NCI-H128 (cell line): Measurements from ENCODE around the gene COL4A2.

ENCODE experiments used
- DNase-seq: peaks from one replicate; lab custom pipeline; 2025; ENCODE audit not compliant: unreplicated experiment; lab: John Stamatoyannopoulos, UW

Gene COL4A2

DNA sequence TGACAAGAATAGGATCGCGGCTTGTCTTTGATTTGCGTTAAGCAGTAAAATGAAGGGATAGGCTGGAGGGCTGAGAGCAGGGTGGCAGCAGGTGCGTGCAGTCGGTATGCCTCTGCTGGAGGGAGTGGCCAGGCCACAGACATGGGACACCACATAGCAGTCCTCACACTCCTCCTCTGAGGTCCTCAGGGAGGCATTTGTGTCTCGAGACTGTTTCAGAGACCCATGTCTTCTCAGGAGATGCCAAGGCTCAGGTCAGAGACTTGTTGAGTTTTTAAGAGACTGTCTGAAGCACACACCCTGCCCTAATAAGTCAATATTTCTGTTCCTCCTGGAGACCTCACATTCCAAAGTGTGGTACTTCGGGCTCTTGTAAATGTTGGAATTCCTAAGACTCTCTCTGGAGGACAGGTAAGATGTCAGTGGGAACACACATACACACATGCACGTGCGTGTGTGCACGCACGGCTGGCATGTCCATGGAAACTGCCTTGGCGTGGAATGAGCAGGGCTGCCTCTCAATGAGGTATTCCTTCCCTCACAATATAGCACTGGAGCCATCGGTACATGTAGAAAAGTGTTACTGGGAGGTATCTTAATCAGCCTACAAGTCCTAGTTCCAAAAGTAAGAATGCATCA is 46.4 kb downstream of the COL4A2 start:
- DNase-seq, result no peak

DNA sequence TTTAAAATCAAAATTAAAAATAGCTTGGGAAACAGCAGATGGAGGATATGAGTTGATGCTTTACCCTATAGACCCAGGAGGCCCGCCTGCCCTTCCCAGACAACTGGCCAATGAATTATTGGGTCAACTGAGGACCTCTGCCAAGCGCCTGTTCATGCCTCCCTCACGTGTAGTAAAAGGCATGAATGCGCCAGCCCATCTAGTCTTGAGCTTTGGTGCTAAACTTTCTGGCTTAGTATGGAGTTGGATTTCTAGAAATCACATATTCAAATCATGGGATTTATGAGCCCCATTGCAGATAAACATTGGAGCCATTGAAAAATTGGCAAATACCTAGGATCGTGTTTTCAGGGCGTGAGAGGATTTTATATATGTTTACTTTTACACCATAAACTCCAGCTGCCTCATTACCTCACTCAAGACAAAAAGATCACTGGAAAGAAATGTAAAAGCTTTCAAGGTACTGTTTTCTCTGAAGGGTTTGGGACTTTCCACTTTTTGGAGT is 47.1 kb downstream of the COL4A2 start:
- DNase-seq, result no peak

DNA sequence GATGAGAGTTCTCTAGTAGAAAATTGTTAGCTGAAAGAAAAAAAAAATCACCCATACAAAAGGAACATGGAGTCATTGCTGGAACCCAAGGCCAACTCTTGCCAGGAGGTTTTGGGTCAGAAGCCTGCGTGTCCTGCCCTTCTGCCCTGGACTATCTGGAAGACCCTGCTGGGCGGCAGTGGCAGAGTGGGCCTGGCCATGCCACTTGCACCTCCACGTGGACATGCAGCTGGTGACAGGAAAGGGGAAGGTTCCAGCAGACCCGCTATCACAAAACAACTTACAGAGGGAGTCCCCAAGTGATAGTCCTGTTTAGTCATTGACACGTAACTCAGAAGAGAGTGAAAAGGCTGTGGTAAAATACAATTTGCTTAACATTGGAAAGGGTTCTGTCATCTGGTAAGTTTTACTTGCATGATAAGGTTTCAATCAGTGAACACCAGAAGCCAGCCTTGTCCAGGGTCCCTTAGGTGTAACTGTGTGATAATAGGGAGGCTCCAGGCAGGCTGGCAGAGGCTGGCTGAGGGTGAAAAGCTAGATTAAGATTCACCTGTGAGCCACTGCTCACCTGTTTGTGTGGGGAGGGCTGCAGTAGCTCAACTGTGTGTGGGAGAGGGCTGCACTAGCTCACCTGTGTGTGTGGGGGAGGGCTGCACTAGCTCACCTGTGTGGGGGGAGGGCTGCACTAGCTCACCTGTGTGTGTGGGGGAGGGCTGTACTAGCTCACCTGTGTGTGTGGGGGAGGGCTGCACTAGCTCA is 47.8 kb downstream of the COL4A2 start:
- DNase-seq, result no peak

DNA sequence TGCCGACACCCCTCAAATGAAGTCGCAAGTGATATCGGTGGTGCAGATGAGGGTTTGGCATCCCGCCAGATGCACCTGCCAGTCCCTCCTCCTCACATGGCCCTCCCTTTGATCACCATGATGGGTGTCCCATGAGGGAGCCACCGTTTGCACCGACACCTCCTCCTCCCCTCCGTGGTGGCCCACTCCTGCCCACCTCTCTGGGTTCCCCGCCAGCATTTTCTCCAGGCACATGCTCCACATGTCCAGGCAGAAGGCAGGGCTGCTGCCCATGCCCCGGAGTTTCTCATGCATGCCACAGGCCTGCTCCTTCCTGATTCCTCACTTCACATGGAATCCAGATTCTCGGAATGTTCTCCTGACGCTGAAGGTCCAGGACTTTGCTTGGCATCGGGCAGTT is 49.3 kb downstream of the COL4A2 start:
- DNase-seq, result no peak

DNA sequence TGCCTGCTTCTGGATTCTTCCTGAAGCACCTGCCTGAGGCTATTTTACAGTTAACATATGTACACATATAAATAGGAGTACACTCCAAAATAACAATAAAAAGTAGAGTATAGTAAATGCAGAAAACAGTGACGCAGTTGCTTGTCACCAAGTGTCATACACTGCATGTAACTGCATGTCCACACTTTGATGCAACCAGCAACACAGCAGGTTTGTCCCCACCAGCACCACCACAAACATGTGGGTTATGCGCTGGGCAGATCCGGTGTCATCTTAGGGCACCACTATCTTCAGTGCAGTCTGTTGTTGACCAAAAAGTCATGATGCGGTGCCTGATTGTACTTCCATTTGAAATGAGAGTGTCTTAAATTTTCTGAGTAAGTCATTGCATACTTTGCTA is 51.3 kb downstream of the COL4A2 start:
- no peak for DNase-seq

DNA sequence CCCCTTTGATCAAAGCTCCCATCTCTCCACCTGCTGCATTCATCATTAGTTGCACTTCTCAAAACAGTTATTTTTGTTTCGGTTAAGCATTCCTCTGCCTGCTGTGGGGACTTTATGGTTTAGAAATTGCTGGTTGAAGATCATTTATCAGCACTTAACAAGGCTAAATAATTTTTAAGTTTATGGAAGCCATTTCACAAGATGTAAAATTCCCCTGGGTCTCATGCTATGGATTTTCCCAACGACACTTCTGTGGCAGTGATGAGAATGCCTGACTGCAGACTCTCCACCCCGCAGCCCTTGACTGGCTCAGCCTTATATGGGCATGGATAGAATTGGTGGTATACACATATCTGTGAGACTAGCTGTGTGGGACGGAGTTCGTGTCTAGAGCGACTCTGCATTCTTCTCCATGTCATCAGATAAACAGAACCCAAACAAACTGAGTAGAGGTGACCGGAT is 52.8 kb downstream of the COL4A2 start:
- DNase-seq, result no peak

DNA sequence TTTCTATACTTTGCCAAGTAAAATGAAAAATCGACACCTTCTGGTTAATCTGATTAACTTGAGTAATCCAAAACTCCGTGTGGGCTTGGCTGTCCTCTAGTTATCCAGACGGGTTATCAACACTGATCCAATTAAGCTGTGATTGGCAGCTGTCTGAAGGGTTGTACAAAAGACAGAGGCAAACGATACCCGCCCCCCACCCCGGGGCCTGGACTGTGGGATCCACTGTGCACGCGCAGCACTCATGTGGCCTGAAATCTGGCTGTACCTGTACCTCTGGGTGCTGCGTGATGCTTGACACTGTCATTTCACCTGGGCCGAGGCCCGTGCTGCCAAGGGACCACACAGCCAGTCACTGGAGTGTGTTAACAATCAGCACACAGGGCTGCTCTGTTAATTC is 53.5 kb downstream of the COL4A2 start:
- no peak for DNase-seq

DNA sequence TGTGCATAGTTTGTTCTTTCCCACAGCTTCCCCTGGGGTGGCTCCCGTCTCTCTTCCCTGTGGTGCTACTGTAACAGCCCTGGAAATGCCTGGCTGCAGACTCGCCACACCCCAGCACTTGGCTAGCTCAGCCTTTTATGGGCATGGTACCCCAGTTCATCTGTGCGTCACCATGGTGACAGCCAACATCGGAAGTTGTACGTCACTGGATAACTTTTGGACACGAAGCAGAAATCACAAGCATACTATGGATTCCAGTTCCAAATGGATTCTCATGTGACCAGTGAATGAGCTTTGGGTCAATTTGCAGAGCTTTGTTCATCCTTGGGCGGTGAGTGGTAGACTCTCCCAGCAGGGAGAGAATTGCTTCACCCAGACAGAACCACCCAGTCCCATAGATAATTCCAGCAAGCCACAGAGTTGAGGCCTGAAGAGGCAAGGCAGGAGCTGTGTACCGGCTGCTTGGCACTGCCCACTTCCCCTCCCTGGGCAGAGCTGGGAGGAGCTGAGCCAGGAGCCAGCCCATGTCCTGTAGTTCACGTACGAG is 54.4 kb downstream of the COL4A2 start:
- no peak for DNase-seq

DNA sequence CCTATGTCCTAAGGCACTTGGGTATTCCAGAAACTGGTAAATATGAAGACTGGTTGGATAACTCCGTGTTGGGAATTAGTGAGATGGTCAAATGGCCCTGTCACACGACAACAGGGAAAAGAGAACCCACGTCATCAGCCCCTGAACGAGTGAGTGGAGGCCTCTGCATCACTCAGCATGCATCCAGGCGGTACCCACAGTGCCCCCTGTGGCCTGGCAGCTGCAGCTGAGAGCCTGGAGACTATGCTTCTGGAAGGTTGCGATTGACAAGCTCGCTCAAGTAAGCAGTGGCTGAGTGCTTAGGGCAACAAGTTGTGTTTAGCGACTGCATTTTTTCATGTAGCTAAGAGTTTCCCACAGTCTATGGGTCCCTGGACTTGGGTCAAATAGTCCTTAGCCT is 55.9 kb downstream of the COL4A2 start:
- no peak for DNase-seq

DNA sequence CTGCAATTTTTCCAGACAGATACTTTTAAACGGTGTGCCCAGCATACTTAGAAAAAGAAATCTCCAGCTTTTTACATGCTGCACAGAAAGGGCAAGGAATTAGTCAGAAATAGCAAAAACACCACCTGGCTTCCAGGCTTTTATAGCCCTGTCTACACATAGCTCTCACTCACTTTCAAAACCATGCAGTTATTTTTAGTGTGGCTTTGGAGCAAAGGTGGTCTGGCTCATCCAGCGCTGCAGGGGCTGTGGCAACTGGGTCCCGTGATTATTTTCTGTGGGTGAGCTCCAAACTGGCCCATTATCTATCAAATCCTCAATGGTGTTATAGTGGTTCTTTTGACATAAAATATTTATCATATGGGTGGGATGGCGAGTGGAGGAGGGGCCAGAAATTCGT is 57.0 kb downstream of the COL4A2 start:
- no peak for DNase-seq

DNA sequence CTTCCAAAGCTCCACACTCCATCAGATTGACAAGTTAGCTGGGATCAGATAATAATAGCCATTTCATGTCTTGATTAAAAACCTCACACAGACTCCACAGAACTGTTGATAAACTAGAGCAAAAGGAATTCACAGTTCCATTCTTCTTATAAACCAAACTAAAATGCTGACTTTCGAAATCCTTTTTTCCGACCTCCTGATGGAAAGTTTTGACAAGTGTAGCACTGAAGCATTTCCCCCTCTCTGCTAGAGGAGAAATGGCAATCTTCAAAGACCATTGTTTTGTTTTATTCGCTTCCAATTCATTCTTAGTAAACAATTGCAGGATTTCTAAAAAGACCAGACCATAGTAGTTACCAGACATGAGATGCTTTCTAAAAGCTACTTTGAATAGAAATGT is 58.8 kb downstream of the COL4A2 start:
- DNase-seq, result no peak

DNA sequence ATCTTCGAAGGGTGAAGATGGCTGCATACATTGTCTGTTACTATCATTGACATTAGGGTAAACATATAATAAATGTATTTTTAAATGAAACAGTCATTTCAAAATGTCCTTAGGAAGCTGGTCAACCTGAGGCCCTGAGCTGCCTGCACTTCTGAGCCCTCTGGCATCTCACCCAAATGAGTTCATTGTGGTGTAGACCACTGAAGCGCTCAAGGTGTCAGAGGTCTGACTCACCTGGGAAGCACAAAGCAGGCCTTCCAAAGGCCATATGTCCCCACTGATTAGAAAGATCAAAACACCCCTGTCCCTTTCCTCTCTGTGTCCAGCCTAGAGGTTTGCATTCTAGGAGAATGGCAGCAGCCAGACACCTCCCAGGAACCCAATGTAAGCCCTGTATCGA is 59.6 kb downstream of the COL4A2 start:
- DNase-seq, result no peak

DNA sequence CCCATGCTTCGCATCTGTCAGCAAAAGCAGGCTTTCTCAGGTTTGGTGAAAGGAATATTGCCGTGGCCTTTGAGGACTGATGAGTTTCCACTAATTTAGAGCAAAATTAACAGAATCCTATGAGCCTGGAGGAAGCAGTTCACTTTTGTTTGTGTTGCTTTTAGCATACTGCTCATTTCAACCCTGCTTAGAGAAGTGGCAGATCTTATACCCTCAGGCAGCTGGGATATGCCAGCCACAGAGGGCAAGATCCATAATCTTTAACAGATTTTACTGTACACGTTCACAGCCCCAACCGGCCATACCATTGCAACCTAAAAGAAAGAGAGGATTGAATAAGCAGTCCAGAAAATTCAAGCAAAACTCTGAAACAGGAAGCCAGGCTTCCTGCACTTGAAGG is 60.5 kb downstream of the COL4A2 start:
- DNase-seq, result no peak

DNA sequence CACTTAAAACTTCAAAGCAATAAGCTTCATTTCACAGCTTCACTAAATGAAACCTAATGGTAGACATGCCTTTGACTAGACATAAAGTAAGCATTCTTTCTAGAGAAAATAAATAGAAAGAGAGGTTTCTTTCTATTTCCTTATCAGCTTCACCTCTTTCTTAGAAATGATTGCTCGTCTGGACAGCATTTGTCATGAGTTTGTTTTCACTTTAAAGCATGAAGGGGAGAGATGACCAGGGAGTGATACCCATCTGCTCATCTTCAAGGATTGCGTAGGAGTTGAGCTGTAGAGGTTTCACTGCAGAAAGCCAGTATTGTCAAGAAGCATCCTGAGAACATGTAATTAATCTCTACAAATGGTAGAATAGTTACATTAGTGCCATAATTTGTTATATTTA is 61.3 kb downstream of the COL4A2 start:
- no peak for DNase-seq

DNA sequence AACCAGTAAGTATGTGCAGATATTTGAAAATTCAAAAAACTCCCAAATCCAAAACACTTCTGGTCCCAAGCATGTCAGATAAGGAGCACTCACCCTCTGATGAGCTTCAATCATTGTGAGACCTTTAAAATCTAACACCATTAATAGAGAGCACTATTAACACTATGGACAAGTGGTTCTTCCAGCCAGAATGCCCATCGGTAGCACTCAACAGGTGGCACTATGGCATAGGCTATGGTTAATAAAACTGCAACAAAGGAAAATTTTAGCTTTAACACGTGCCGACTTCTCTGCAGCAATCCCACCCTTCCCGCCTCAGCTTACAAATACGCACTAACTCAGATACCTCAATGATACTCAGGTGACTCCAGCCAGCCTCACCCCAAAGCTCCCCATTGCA is 62.3 kb downstream of the COL4A2 start:
- DNase-seq, result no peak

DNA sequence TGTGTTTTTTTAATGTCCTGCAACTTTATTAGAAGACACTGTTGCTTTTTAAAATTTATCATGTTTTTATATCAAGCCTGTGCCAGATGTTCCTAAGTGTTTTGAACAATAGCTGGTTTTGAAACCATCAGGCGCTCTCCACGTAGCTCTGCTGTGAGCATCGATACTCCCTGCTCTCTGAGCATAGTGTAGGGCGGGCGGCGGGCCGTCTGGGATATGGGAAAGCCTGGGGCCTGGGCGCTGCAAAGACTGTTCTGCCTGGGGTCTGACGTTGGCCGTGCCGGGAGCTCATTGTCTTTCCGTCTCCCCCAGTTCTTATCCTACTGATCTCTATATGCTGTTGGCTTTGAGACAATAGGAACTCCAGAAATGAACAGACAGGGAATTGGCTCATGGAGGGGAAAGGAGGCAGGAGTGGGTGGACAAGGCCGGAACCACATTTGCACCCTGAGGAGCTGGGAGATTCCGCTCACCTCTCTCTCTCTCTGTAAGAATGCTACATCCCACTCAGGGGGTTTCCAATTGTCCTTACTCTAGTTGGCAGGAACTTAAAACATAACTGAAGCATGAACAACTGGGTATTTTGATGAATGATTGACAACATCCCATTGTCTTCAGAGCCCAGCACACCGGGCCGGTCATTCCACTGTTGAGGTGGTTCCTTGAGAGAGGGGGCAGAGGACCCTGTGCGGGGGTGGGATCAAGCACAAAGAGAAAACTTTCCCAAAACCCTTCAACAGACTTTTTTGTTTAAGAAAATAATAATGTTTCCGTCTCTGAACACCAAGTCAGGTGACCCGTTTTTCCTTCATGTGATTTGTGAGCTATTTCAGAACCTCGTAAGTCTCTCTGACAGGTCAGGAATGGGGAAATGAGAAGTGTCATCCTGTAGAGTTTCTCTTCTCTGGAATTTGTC is 64.7 kb downstream of the COL4A2 start:
- no peak for DNase-seq

DNA sequence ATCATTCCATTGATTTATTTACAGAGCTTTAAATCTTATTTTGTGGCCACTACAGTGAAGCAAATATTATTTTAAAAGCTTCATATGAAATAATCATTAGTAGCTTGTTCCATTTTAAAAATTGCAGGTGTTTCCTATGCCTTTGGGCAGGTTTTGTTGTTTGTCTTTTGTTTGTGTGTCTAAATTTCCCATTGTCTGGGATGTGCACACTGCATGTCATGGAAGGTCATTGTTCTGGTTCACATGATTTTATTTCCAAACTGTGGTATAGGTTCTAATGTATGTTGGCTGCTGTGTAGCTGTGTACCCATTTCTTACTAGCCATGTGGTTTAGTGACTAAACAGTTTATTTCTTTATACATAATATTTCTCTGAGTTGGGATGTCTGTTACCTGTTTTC is 65.6 kb downstream of the COL4A2 start:
- DNase-seq, result no peak

DNA sequence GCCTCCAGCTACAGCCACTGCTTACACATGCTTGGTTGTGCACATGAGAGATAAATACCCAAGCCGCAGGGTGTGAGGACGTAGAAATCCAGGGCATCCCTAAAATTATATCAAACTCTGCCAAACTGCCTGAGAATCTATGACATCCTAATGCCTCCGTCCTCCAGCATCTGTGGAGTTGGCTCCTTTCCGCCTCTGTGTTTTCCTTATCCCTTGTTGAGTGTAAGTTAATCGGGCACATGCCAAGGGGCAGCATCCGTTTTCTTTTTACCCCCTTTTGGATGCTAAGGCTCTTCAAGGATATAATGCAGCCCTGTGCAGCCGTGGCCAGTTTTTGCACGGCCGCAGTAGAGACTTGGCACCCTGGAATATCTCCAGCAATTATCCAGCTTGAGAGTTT is 66.5 kb downstream of the COL4A2 start:
- DNase-seq, result no peak

DNA sequence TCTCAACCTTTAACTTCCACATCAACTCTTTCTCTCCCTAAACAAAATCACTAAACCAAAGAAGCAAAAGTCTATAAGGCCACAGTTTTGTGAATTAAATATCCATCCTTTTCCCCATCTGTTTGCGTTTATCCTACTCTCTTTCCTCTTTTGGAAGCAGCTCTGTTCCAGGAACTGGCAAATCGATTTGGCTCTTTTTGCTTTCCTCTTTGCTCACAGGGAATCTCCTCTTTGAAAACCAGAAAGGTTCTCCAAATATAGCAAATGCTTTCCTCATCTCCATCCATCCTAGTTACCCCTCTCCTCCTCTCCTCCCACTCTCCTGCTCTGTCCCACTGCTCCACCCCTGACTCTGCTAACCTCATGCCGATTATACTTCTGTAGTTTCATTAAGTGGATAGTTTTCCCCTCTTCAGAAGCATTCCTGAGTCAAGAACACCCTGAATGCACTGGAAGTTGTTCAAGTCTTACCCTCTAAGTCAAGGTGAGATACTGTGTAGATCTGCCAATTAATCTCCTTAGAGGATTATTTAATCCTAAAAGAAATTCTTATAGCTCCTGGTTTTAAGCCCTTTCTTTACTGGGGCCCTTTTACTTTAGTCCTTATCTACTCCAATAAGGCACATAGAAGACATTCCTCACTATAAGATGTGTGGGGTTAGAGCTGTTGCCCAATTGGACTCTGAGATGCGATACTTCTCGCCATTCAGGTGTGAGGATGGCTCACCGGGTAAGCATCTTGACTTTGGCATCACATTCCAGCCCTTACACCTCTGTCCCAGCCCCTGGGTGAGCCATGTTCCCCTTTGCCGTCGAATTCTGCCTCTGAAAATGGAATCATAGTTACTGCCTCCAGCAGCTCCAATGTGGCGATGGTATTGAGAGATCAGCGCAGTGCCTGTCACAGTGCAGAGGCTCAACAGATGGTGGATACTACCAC is 67.6 kb downstream of the COL4A2 start:
- DNase-seq, result no peak

DNA sequence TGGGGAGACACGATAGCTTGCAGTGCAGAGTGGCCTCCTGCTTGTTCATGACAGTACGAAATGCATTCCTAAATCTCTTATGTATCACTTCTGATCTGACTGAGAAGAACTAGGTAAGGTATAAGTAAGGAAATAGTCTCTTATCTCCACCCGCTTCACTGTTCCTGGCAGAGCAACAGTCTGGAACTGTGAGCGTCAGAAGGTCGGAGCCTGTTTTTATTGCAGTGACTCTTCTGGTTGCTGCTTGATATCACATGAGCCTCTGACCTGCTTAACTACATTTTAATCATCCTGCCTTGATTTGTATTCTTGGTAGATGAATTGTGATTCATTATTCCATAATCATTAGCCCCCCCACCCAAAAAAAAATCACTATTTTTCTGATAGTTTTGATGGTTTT is 69.0 kb downstream of the COL4A2 start:
- DNase-seq, result no peak
